IMR-90 (cell line): Measurements from ENCODE around the gene C14orf180. TPM values are rescaled to one million over a fixed set of nuclear protein-coding genes. Genes with fewer than 3 reads are reported as not detected.

Experiments
- polyA plus RNA-seq, 3 experiments: library from polyadenylated mRNA; depleted of rRNA; stranded (reverse); fragments of >200 nt; gene quantifications; 2 replicates each; pipeline ENCODE4 v1.2.3, GENCODE V29; 2012; ENCODE audit warnings: low replicate concordance in 1 of 3
- total RNA-seq: library from RNA; depleted of rRNA; stranded (reverse); fragments of >200 nt; gene quantifications from 2 replicates; pipeline ENCODE4 v1.2.3, GENCODE V29; 2012; rRNA removed

Gene C14orf180
- total and polyA plus RNA-seq, 2 of the 4 experiments (the other 2 are of a cell fraction), result not detected

Other genes with a start within 250 kb of the C14orf180 start
- gene TMEM179, start 25.0 kb downstream of the C14orf180 start, total RNA-seq, result not detected in 2 replicates
- not detected in 2 replicates for gene TMEM179, start 25.0 kb downstream of the C14orf180 start, polyA plus RNA-seq (2012; rRNA removed)
- 16.8 and 20.0 TPM in 2 replicates for gene INF2, start 109.9 kb downstream of the C14orf180 start, total RNA-seq
- gene INF2, start 109.9 kb downstream of the C14orf180 start, polyA plus RNA-seq (2012; rRNA removed), result 62.1 and 76.2 TPM in 2 replicates
- gene ADSS1, start 144.5 kb downstream of the C14orf180 start, total RNA-seq, result 1.8 and 2.5 TPM in 2 replicates
- gene ADSS1, start 144.5 kb downstream of the C14orf180 start, polyA plus RNA-seq (2012; rRNA removed), result 3.9 and 5.2 TPM in 2 replicates
- 132 and 166 TPM in 2 replicates for gene SIVA1, start 173.4 kb downstream of the C14orf180 start, total RNA-seq
- 184 and 248 TPM in 2 replicates for gene SIVA1, start 173.4 kb downstream of the C14orf180 start, polyA plus RNA-seq (2012; rRNA removed)
- gene AKT1, start 216.0 kb downstream of the C14orf180 start, total RNA-seq, result 182 and 193 TPM in 2 replicates
- 221 and 242 TPM in 2 replicates for gene AKT1, start 216.0 kb downstream of the C14orf180 start, polyA plus RNA-seq (2012; rRNA removed)
- 1.1 and 1.3 TPM in 2 replicates for gene ZBTB42, start 221.3 kb downstream of the C14orf180 start, total RNA-seq
- gene ZBTB42, start 221.3 kb downstream of the C14orf180 start, polyA plus RNA-seq (2012; rRNA removed), result 2.3 and 3.6 TPM in 2 replicates